ENCODE data around the gene TNKS2. TPM values are rescaled to one million over a fixed set of nuclear protein-coding genes. Genes with fewer than 3 reads are reported as not detected.

TNKS2 gene
- polyA plus RNA-seq, 2 donors: 10.9 to 13.0 TPM

Other genes starting within 250 kb of the TNKS2 start
- gene PPP1R3C, start 165.4 kb upstream of the TNKS2 start, polyA plus RNA-seq: 10 to 100 TPM; 50.0 to 59.4 TPM
- under 1 TPM; 0.74 to 0.84 TPM for gene FGFBP3, start 111.1 kb downstream of the TNKS2 start, polyA plus RNA-seq
- gene BTAF1, start 125.3 kb downstream of the TNKS2 start, polyA plus RNA-seq: 10 to 100 TPM; 12.9 to 13.2 TPM